Spinal cord (tissue), 10 donors: ENCODE measurements around the gene PRR23C. TPM values are rescaled to one million over a fixed set of nuclear protein-coding genes. Genes with fewer than 3 reads are reported as not detected.

Experiments
- DNase-seq, 6 donors: peaks; one replicate each; pipeline versions ENCODE4 v3.0.0 to v3.0.0-alpha.2; 2013 to 2015; ENCODE audit warnings: low spot score in 6 of 6, low read depth in 4 of 6
- H3K27ac ChIP-seq: one replicate; pipeline ENCODE4 v1.5.1; 2013; ENCODE audit warnings: low read depth, low read length, control low read depth
- H3K27me3 ChIP-seq: one replicate; pipeline ENCODE4 v1.6.1; 2013; ENCODE audit warnings: low read length; ENCODE audit not compliant: control insufficient read depth, insufficient read depth
- H3K36me3 ChIP-seq: one replicate; pipeline ENCODE4 v1.6.1; 2013; ENCODE audit warnings: low read length; ENCODE audit not compliant: control insufficient read depth, insufficient read depth
- H3K4me1 ChIP-seq: one replicate; pipeline ENCODE4 v1.6.1; 2013; ENCODE audit warnings: low read length; ENCODE audit not compliant: control insufficient read depth, insufficient read depth
- H3K4me3 ChIP-seq: one replicate; pipeline ENCODE4 v1.5.1; 2013; ENCODE audit warnings: low read depth, low read length, control low read depth
- H3K9me3 ChIP-seq: one replicate; pipeline ENCODE4 v1.6.1; 2013; ENCODE audit warnings: low read length; ENCODE audit not compliant: control insufficient read depth, insufficient read depth
- WGBS: methylation state at CpG from one replicate; pipeline ENCODE4 v1.1.5; 2013; ENCODE audit warnings: missing lambda C conversion rate; ENCODE audit not compliant: insufficient coverage; 5-methylcytosine and 5-hydroxymethylcytosine counted together
- long read RNA-seq, 4 donors: transcript quantifications; one replicate each; lab custom pipeline, GENCODE V29; 2026
- polyA plus RNA-seq, 2 donors: library from polyadenylated mRNA; unstranded; fragments of 120-200 nt; gene quantifications; one replicate each; pipeline ENCODE4 v1.2.1, GENCODE V29; 2013; ENCODE audit not compliant: insufficient read length in 2 of 2
- total RNA-seq, 2 donors: library from RNA; depleted of rRNA in 1 of 2; stranded (reverse); fragments of 120-200 nt in 1 of 2; fragments of >200 nt in 1 of 2; gene quantifications; one replicate each; pipeline versions ENCODE4 v1.2.3 to v1.2.4, GENCODE V29; 2013 to 2014
- donor health status: healthy.

Gene PRR23C
- not detected for total RNA-seq
- polyA plus RNA-seq, result under 1 TPM; 0.10 to 0.11 TPM
- long read RNA-seq, donor 1, result 0 reads
- long read RNA-seq, donor 2, partial matches to known transcripts, result 0 of 1 reads
- long read RNA-seq, donor 2, other reads (novel, unspliced or antisense), result 0 of 1 reads
- long read RNA-seq, donor 3, result 0 reads
- long read RNA-seq, donor 4, result 0 reads

DNA sequence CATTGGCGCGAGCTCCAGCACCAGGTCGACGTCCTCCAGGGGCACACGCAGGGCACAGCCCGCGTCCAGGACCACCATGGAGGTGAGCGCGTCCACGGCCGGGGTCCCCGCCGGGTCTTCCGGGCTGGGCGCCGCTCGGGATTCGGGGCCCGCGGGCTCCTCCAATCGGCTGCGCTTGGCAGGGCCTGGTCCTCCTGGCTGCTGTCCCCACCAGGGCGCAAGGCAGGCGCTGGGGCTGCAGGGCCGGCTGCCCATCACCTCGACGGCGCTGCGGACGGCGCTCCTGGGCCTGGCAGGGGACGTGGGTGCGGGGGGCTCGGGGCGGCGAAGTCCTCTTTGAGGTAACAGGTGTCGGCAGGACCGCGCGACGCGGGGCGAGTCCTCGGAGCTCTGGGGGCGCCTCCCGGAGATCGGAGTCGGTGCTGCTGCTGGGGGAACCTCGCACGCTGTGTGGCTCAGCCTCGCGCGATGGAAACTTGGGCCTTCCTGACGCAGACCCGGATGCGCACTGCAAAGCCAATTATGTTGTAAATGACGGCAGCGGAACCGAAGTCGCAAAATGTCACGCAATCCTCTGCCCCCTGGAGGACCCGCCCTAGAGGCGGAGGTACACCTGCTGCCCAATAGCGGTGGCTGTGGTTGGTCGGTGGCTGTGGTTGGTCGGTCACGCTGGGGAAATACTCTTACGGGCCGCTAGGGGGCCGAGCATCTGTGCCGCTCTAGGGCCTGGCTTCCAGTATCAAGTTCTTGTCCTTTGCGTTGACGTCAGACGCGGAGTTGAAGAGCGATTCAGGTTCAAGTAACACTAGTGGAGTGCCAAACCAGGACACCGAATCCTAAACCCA, at the start of gene PRR23C:
TSS of gene PRR23C (minus strand) at position 527 of the 845 bp plus-strand sequence. CDS start at position 255, 272 bp downstream.
- Histone ChIP-seq H3K9me3 (no peaks in the 10 kb centered on the region), H3K36me3 (no peaks in the 10 kb centered on the region), H3K27me3 (no peaks in the 10 kb centered on the region), H3K4me3 (no peak within 1 kb of the TSS), H3K27ac (no peak within 1 kb of the TSS), H3K4me1 (no peaks in the 10 kb centered on the region)
- 50% methylated on average over 76 of the region's 77 CpGs for WGBS
- DNase-seq, result no peak

GRCh38 chr3:139093840-139094239, 49.1 kb upstream of the PRR23C start:
- H3K9me3 ChIP-seq, result peaks cover 6% of the 10 kb centered on the region
- H3K36me3 ChIP-seq, result no peaks in the 10 kb centered on the region
- no peak overlapping the region for H3K27ac ChIP-seq
- no peaks in the 10 kb centered on the region for H3K4me1 ChIP-seq
- H3K27me3 ChIP-seq, result no peaks in the 10 kb centered on the region
- no peak overlapping the region for H3K4me3 ChIP-seq
- WGBS, result no CpG with 5 or more reads among the region's 1 CpG
- no peak for DNase-seq

- WGBS, result 84% methylated on average over 6 of the region's 8 CpGs
- Histone ChIP-seq H3K9me3 (peaks cover 5% of the 10 kb centered on the region), H3K27ac (no peak overlapping the region), H3K27me3 (no peaks in the 10 kb centered on the region), H3K36me3 (no peaks in the 10 kb centered on the region), H3K4me3 (no peak overlapping the region), H3K4me1 (no peaks in the 10 kb centered on the region)
- DNase-seq, result no peak
Observed at GRCh38 chr3:139088462-139089324, 44.0 kb upstream of the PRR23C start.

GRCh38 chr3:139087621-139088020, 42.9 kb upstream of the PRR23C start:
- no peaks in the 10 kb centered on the region for H3K36me3 ChIP-seq

DNA sequence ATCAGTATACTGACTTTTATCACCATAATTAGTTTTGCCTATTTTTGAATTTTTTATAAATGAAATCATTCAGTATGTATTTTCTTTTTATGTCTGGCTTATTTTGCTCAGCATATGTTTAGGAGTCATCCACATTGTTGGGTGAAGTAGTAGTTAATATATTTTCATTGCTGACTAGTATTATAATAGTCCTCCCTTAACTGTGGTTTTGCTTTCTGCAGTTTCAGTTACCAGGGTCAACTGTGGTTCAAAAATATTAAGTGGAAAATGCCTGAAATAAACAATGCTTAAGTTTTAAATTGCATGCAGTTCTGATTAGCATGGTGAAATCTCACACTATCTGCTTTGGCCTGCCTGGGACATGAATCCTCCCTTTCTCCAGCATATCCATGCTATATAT, 39.5 kb upstream of the PRR23C start:
- Histone ChIP-seq H3K27ac (no peak overlapping the region), H3K4me3 (no peak overlapping the region), H3K9me3 (no peaks in the 10 kb centered on the region), H3K4me1 (no peaks in the 10 kb centered on the region), H3K36me3 (no peaks in the 10 kb centered on the region), H3K27me3 (no peaks in the 10 kb centered on the region)
- DNase-seq, result no peak

More at GRCh38 chr3:139087621-139088020, 42.9 kb upstream of the PRR23C start:
- no peaks in the 10 kb centered on the region for H3K4me1 ChIP-seq
- no peak for DNase-seq
- no peak overlapping the region for H3K4me3 ChIP-seq
- H3K27me3 ChIP-seq, result no peaks in the 10 kb centered on the region
- H3K27ac ChIP-seq, result no peak overlapping the region
- WGBS, result 83% methylated on average over 1 of the region's 4 CpGs
- peaks cover 3% of the 10 kb centered on the region for H3K9me3 ChIP-seq

DNA sequence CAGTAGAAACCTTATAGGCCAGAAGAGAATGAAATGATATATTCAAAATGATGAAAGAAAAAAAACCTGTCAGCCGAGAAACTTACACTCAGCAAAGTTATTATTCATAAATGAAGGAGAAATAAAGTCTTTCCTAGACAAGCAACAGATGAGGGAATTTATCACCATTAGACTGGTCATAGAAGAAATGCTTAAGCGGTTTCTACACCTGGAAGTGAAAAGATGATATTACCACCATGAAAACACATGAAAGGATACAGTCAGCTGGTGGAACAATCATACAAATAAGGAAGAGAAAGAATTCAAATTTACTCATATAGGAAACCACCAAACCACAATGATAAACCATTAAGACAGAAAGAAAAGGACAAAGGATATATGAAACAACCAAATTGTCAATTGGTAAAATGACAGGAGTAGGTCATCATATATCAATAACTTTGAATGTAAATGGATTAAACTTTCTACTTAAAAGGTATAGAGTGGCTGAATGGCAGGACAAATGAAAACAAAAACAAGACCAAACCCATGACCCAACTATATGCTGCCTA, 29.9 kb upstream of the PRR23C start:
- Histone ChIP-seq H3K27me3 (no peaks in the 10 kb centered on the region), H3K36me3 (no peaks in the 10 kb centered on the region), H3K4me1 (no peaks in the 10 kb centered on the region), H3K9me3 (peaks cover 3% of the 10 kb centered on the region), H3K4me3 (no peak overlapping the region), H3K27ac (no peak overlapping the region)
- no peak for DNase-seq
- no CpG with 5 or more reads among the region's 2 CpGs for WGBS

GRCh38 chr3:139062918-139063317, 18.2 kb upstream of the PRR23C start:
- Histone ChIP-seq H3K27me3 (no peaks in the 10 kb centered on the region), H3K36me3 (no peaks in the 10 kb centered on the region), H3K27ac (no peak overlapping the region), H3K4me3 (no peak overlapping the region), H3K4me1 (no peaks in the 10 kb centered on the region), H3K9me3 (no peaks in the 10 kb centered on the region)
- DNase-seq, result no peak
- WGBS, result no CpG with 5 or more reads among the region's 1 CpG

DNA sequence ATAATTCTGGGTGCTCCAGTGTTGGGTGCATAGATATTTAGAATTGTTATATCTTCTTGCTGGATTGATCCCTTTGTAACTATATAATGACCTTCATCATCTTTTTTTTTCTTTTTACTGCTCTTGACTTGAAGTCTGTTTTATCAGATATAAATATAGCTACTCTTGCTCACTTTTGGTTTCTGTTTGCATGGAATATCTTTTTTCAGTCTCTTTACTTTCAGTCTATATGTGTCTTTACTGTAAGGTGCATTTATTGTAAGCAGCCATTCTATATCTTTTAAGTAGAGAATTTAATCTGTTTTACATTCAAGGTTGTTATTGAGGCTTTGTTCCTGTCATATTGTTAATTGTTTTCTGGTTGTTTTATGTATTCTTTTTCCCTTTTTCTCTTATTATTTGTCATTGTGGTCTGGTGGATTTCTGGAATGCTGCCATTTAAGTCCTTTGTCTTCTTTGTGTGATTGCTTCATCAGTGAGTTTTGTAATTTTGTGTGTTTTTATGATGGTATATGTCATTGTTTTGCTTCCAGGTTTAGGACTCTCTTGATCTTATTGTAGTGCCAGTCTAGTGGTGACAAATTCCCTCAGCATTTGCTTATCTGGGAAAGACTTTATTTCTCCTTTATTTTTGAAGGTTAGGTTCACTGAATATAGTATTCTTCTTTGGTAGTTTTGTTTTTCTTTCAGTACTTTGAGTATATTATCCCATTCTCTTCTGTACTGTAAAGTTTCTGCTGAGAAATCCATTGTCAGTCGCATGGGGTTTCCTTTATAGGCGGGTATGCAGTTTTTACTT, 8.3 kb upstream of the PRR23C start:
- Histone ChIP-seq H3K27ac (no peak overlapping the region), H3K27me3 (no peaks in the 10 kb centered on the region), H3K36me3 (no peaks in the 10 kb centered on the region), H3K4me3 (no peak overlapping the region), H3K4me1 (no peaks in the 10 kb centered on the region), H3K9me3 (peaks cover 1% of the 10 kb centered on the region)
- DNase-seq, result no peak
- WGBS, result no CpG with 5 or more reads among the region's 2 CpGs
